ENCODE data around the gene OLAH. TPM values are rescaled to one million over a fixed set of nuclear protein-coding genes. Genes with fewer than 3 reads are reported as not detected.

The OLAH gene
- total and polyA plus RNA-seq, 4 donors: 0.25 to 0.42 TPM; not detected in 2

DNA sequence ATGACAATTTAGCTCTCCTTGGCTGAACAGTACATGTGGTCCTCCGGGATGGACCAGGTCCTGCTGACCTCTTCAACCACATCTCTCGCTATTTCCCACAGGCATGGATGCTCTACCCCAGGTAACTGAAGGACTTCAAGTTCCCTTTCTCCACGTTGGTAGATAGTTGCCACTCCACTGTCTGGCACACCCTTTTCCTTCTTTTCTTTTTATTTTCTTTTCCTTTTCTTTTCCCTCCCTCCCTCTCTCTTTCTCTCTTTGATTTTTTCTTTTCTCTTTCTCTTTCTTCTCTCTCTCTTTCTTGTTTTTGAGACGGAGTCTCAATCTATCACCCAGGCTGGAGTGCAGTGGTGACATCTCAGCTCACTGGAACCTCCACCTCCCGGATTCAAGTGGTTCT, 47.7 kb downstream of the OLAH start (continued):
- TF ChIP-seq, protein P1, sequence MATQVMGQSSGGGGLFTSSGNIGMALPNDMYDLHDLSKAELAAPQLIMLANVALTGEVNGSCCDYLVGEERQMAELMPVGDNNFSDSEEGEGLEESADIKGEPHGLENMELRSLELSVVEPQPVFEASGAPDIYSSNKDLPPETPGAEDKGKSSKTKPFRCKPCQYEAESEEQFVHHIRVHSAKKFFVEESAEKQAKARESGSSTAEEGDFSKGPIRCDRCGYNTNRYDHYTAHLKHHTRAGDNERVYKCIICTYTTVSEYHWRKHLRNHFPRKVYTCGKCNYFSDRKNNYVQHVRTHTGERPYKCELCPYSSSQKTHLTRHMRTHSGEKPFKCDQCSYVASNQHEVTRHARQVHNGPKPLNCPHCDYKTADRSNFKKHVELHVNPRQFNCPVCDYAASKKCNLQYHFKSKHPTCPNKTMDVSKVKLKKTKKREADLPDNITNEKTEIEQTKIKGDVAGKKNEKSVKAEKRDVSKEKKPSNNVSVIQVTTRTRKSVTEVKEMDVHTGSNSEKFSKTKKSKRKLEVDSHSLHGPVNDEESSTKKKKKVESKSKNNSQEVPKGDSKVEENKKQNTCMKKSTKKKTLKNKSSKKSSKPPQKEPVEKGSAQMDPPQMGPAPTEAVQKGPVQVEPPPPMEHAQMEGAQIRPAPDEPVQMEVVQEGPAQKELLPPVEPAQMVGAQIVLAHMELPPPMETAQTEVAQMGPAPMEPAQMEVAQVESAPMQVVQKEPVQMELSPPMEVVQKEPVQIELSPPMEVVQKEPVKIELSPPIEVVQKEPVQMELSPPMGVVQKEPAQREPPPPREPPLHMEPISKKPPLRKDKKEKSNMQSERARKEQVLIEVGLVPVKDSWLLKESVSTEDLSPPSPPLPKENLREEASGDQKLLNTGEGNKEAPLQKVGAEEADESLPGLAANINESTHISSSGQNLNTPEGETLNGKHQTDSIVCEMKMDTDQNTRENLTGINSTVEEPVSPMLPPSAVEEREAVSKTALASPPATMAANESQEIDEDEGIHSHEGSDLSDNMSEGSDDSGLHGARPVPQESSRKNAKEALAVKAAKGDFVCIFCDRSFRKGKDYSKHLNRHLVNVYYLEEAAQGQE (IDR thresholded peaks at IDR 0.05): no peak

DNA sequence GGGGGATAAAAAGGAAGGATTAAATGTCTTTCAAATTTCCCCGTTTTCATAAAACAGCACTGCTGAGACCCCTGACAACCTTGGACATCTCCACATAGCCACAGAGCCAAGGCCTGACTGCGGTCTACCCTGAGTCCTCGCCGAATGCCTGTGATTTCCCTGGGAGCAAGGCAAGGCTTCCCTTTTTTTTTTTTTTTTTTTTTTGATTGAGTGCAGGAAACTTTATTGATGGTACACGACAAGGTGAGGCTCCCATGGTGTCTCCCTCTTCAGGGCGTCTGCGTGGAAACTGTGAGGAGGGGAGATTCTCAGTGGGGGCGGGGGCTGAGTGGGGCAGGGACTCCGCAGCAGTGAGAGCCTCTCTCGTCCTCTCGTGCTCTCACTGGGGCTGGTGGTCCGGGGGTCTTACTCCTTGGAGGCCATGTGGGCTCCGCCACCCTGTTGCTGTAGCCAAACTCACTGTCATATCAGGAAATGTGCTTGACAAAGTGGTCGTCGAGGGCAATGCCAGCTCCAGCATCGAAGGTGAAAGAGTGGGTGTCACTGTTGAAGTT, 49.2 kb downstream of the OLAH start:
- Histone ChIP-seq H3K9ac (ENCODE audit: low read depth in 1 of 2, low read length in 2 of 2) (no peak overlapping the region), H3K27ac (ENCODE audit: low read depth in 1 of 2, low read length in 2 of 2) (no peak overlapping the region), H3K36me3 (ENCODE audit: control insufficient read depth in 4 of 4, insufficient read depth in 3 of 4, low read depth in 1 of 4, low read length in 3 of 4) (no peaks in the 10 kb centered on the region), H3K27me3 (ENCODE audit: control insufficient read depth in 4 of 4, insufficient read depth in 4 of 4, low read length in 3 of 4) (no peaks in the 10 kb centered on the region), H3K9me3 (ENCODE audit: control insufficient read depth in 4 of 4, low read length in 3 of 4) (no peaks in the 10 kb centered on the region), H3K4me1 (ENCODE audit: control insufficient read depth in 4 of 4, insufficient read depth in 4 of 4, low read length in 3 of 4) (peaks cover 3 to 19% (median 13%) of the 10 kb centered on the region in 4 donors), H3K4me3 (ENCODE audit: low read depth in 1 of 3, low read length in 3 of 3) (no peak overlapping the region)
- WGBS: 91% methylated on average over 16 of the region's 16 CpGs
- TF ChIP-seq SP1 (IDR thresholded peaks at IDR 0.05) (no peak), TAF1 (conservative IDR thresholded peaks at IDR 0.05) (no peak), GABPA (IDR thresholded peaks at IDR 0.05 in 1 of 2, conservative IDR thresholded peaks at IDR 0.05 in 1 of 2) (no peak), RAD21 (IDR thresholded peaks at IDR 0.05) (no peak), RXRA (IDR thresholded peaks at IDR 0.05) (no peak), JUND (IDR thresholded peaks at IDR 0.05) (no peak), FOXA1 (IDR thresholded peaks at IDR 0.05) (no peak), NR2F2 (IDR thresholded peaks at IDR 0.05) (no peak), EGR1 (IDR thresholded peaks at IDR 0.05; ENCODE audit: low read depth in 2 of 2) (no peak), HNF4A (conservative IDR thresholded peaks at IDR 0.05) (no peak), FOXA2 (IDR thresholded peaks at IDR 0.05) (no peak), HNF4G (IDR thresholded peaks at IDR 0.05) (no peak), YY1 (IDR thresholded peaks at IDR 0.05) (no peak)
- TF ChIP-seq, protein P2, sequence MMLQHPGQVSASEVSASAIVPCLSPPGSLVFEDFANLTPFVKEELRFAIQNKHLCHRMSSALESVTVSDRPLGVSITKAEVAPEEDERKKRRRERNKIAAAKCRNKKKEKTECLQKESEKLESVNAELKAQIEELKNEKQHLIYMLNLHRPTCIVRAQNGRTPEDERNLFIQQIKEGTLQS (IDR thresholded peaks at IDR 0.05): no peak
- TF ChIP-seq, protein P3, sequence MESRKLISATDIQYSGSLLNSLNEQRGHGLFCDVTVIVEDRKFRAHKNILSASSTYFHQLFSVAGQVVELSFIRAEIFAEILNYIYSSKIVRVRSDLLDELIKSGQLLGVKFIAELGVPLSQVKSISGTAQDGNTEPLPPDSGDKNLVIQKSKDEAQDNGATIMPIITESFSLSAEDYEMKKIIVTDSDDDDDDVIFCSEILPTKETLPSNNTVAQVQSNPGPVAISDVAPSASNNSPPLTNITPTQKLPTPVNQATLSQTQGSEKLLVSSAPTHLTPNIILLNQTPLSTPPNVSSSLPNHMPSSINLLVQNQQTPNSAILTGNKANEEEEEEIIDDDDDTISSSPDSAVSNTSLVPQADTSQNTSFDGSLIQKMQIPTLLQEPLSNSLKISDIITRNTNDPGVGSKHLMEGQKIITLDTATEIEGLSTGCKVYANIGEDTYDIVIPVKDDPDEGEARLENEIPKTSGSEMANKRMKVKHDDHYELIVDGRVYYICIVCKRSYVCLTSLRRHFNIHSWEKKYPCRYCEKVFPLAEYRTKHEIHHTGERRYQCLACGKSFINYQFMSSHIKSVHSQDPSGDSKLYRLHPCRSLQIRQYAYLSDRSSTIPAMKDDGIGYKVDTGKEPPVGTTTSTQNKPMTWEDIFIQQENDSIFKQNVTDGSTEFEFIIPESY (IDR thresholded peaks at IDR 0.05): no peak
- TF ChIP-seq, protein P4, sequence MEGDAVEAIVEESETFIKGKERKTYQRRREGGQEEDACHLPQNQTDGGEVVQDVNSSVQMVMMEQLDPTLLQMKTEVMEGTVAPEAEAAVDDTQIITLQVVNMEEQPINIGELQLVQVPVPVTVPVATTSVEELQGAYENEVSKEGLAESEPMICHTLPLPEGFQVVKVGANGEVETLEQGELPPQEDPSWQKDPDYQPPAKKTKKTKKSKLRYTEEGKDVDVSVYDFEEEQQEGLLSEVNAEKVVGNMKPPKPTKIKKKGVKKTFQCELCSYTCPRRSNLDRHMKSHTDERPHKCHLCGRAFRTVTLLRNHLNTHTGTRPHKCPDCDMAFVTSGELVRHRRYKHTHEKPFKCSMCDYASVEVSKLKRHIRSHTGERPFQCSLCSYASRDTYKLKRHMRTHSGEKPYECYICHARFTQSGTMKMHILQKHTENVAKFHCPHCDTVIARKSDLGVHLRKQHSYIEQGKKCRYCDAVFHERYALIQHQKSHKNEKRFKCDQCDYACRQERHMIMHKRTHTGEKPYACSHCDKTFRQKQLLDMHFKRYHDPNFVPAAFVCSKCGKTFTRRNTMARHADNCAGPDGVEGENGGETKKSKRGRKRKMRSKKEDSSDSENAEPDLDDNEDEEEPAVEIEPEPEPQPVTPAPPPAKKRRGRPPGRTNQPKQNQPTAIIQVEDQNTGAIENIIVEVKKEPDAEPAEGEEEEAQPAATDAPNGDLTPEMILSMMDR (IDR thresholded peaks at IDR 0.05; ENCODE audit: low read depth, low read length, missing input control): no peak
- TF ChIP-seq, protein P1 (IDR thresholded peaks at IDR 0.05): no peak
- TF ChIP-seq, protein P5, sequence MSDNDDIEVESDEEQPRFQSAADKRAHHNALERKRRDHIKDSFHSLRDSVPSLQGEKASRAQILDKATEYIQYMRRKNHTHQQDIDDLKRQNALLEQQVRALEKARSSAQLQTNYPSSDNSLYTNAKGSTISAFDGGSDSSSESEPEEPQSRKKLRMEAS (IDR thresholded peaks at IDR 0.05): no peak
- DNase-seq (ENCODE audit: low spot score): no peak
